HepG2 (cell line): ENCODE data around the gene ZFAND2B. TPM values are rescaled to one million over a fixed set of nuclear protein-coding genes. Genes with fewer than 3 reads are reported as not detected.
A peak's percentile ranks its signal among the peaks of the same experiment; 100 is the strongest.

Source experiments
- ATAC-seq: fragments of 200-7000 bp; cut with Tn5 transposase; 3 replicates; pipeline ENCODE4 v1.9.1; 2020; ENCODE audit warnings: mild to moderate bottlenecking, moderate library complexity
- BruUV-seq: library from RNA; stranded (reverse); fragments of 400-500 nt; replicated peaks from 2 replicates; lab custom pipeline; 2021; lab: Mats Ljungman, UMichigan
- CTCF ChIA-PET: fragments of 300-600 bp; formaldehyde crosslinking; extraction: SDS; loops from one replicate; lab custom pipeline; 2021; ENCODE audit warnings: low total read pairs, inconsistent platforms, low intra/inter-chr PET ratio; lab: Yijun Ruan, JAX
- POLR2A ChIA-PET: fragments of 350-600 bp; sonication (Branson Sonifier 250); formaldehyde crosslinking; loops from one replicate; lab custom pipeline; 2020; ENCODE audit warnings: antibody characterized with exemption, inconsistent platforms; lab: Yijun Ruan, JAX
- DNase-seq: peaks from one replicate; pipeline ENCODE4 v3.0.0-alpha.2; 2015; ENCODE audit warnings: low spot score
- FAIRE-seq: peaks from 3 replicates; lab custom pipeline; 2011; peaks lifted over from hg19 to GRCh38; lab: Jason Lieb, UNC
- H2AFZ ChIP-seq: one replicate; pipeline ENCODE4 v1.6.1; 2011; ENCODE audit warnings: low read length, inconsistent platforms
- H3K27ac ChIP-seq: fragments of 300-600 bp; 3 replicates; pipeline ENCODE4 v1.8.0; 2011; ENCODE audit warnings: mixed run types, mild to moderate bottlenecking, mixed read lengths, low read length, inconsistent platforms; ENCODE audit not compliant: insufficient read depth; ENCODE audit errors: extremely low read length
- H3K27me3 ChIP-seq, 2 experiments: fragments of 200-600 bp in 1 of 2; 2 replicates in 1 of 2; 3 replicates in 1 of 2; pipeline versions ENCODE4 v1.6.0 to v1.8.0; 2011; ENCODE audit warnings: low read length in 2 of 2, mild to moderate bottlenecking in 2 of 2, moderate library complexity in 2 of 2, inconsistent platforms in 1 of 2; ENCODE audit not compliant: insufficient read depth in 2 of 2, control insufficient read depth in 1 of 2
- H3K36me3 ChIP-seq, 2 experiments: fragments of 200-600 bp in 1 of 2; replicated peaks in 1 of 2; 2 replicates in 1 of 2; 3 replicates in 1 of 2; pipeline versions ENCODE4 v1.5.1 to v1.8.0; 2011; ENCODE audit warnings: low read length in 2 of 2, inconsistent platforms in 1 of 2; ENCODE audit not compliant: insufficient read depth in 2 of 2, control insufficient read depth in 1 of 2
- H3K4me1 ChIP-seq: 2 replicates; pipeline ENCODE4 v1.5.1; 2012; ENCODE audit warnings: low read length, inconsistent platforms; ENCODE audit not compliant: insufficient read depth
- H3K4me2 ChIP-seq: 2 replicates; pipeline ENCODE4 v1.6.0; 2011; ENCODE audit warnings: low read depth, low read length, inconsistent platforms
- H3K4me3 ChIP-seq, 3 experiments: fragments of 200-600 bp in 1 of 3; sonication (generic), shearing (Covaris generic) in 1 of 3; replicated peaks in 1 of 3; 2 replicates each; pipeline ENCODE4 v1.5.1; 2011 to 2016; ENCODE audit warnings: low read length in 3 of 3, inconsistent platforms in 2 of 3, low read depth in 2 of 3, mild to moderate bottlenecking in 2 of 3, control low read depth in 1 of 3, mixed read lengths in 1 of 3; ENCODE audit not compliant: insufficient read depth in 1 of 3
- H3K79me2 ChIP-seq: one replicate; pipeline ENCODE4 v1.6.1; 2011; ENCODE audit warnings: low read length, inconsistent platforms; ENCODE audit not compliant: insufficient read depth
- H3K9ac ChIP-seq: 2 replicates; pipeline ENCODE4 v1.6.0; 2011; ENCODE audit warnings: mild to moderate bottlenecking, low read depth, low read length, inconsistent platforms; ENCODE audit not compliant: insufficient read depth
- H3K9me3 ChIP-seq: 2 replicates; pipeline ENCODE4 v1.5.1; 2012; ENCODE audit warnings: mild to moderate bottlenecking, low read length
- H4K20me1 ChIP-seq: 2 replicates; pipeline ENCODE4 v1.6.0; 2011; ENCODE audit warnings: inconsistent platforms, mild to moderate bottlenecking, low read length, moderate library complexity; ENCODE audit not compliant: insufficient read depth
- AKAP8 ChIP-seq: sonication (generic); formaldehyde crosslinking; IDR thresholded peaks from 2 replicates; pipeline ENCODE4 v1.5.1; 2020; ENCODE audit warnings: mild to moderate bottlenecking, missing genetic modification reagents
- CC2D1A ChIP-seq: sonication (generic); formaldehyde crosslinking; IDR thresholded peaks from 2 replicates; pipeline ENCODE4 v1.8.1; 2023; ENCODE audit warnings: mild to moderate bottlenecking, missing genetic modification reagents
- FOXM1 ChIP-seq: sonication (generic); formaldehyde crosslinking; IDR thresholded peaks from 2 replicates; pipeline ENCODE4 v1.5.0; 2020; ENCODE audit warnings: missing genetic modification reagents
- HNRNPL ChIP-seq: fragments of 200-400 bp; formaldehyde crosslinking; IDR thresholded peaks from 2 replicates; pipeline ENCODE4 v1.6.1; 2017; ENCODE audit warnings: mild to moderate bottlenecking, low read depth, low read length
- HOXA9 ChIP-seq: sonication (generic); formaldehyde crosslinking; IDR thresholded peaks from 2 replicates; pipeline ENCODE4 v1.8.1; 2022; ENCODE audit warnings: missing genetic modification reagents, mild to moderate bottlenecking, moderate library complexity, borderline replicate concordance
- ISL2 ChIP-seq: sonication (generic); formaldehyde crosslinking; IDR thresholded peaks from 2 replicates; pipeline ENCODE4 v1.5.0; 2020; ENCODE audit warnings: missing genetic modification reagents
- RARA ChIP-seq: IDR thresholded peaks from 2 replicates; pipeline ENCODE4 v1.6.1; 2016; ENCODE audit warnings: missing genetic modification reagents, missing compliant biosample characterization
- YY1 ChIP-seq: IDR thresholded peaks from 2 replicates; pipeline ENCODE4 v1.6.1; 2011; ENCODE audit warnings: low read length, low read depth, moderate library complexity, mild to moderate bottlenecking; ENCODE audit not compliant: insufficient read depth, insufficient replicate concordance
- ZNF138 ChIP-seq: sonication (generic); formaldehyde crosslinking; IDR thresholded peaks from 2 replicates; pipeline ENCODE4 v1.5.0; 2020; ENCODE audit warnings: mild to moderate bottlenecking, low read depth, missing genetic modification reagents
- ZNF607 ChIP-seq: sonication (generic); formaldehyde crosslinking; IDR thresholded peaks from 2 replicates; pipeline ENCODE4 v1.5.1; 2020; ENCODE audit warnings: missing genetic modification reagents, mild to moderate bottlenecking, borderline replicate concordance
- WGBS: methylation state at CpG from one replicate; pipeline ENCODE4 v1.1.6; 2017; ENCODE audit warnings: low lambda C conversion rate; 5-methylcytosine and 5-hydroxymethylcytosine counted together
- in situ Hi-C: cut with HindIII; loops from 2 replicates; pipeline ENCODE4 v1.10.0; 2017; ENCODE audit warnings: low pct_unique_long_range_greater_than_20kb; ENCODE audit not compliant: extremely low pct_ligation_motif_present
- intact Hi-C: fragments of 100-400 bp; cut with micrococcal nuclease; formaldehyde crosslinking; loops from one replicate; pipeline ENCODE4 v1.10.0; 2022; ENCODE audit not compliant: unreplicated experiment
- polyA plus RNA-seq, 8 experiments: library from polyadenylated mRNA; depleted of rRNA in 3 of 8; stranded (reverse) in 7 of 8; unstranded in 1 of 8; fragments of >200 nt; fragmentation: Illumina TruSeq in 4 of 8; extraction: Trizol in 4 of 8; gene quantifications; 2 replicates each; pipeline versions ENCODE4 v1.2.1 to v1.2.3, GENCODE V29; 2011 to 2016; ENCODE audit warnings: low read depth in 4 of 8, missing spikeins in 1 of 8, mixed read lengths in 1 of 8; ENCODE audit not compliant: insufficient read depth in 1 of 8
- total RNA-seq, 5 experiments: library from RNA; depleted of rRNA; stranded (reverse); fragments of >200 nt; fragmentation: Illumina TruSeq; extraction: Trizol; gene quantifications; 2 replicates each; pipeline ENCODE4 v1.2.3, GENCODE V29; 2016; ENCODE audit warnings: low read depth in 1 of 5
- TF ChIP-seq, protein P1 (sequence below): sonication (generic); formaldehyde crosslinking; IDR thresholded peaks from 2 replicates; pipeline ENCODE4 v1.5.1; 2020; ENCODE audit warnings: mild to moderate bottlenecking, moderate library complexity, missing genetic modification reagents
- TF ChIP-seq, protein P2 (sequence below): sonication (generic); formaldehyde crosslinking; IDR thresholded peaks from 2 replicates; pipeline ENCODE4 v1.8.0; 2022; ENCODE audit warnings: missing genetic modification reagents, low read depth, mild to moderate bottlenecking, borderline replicate concordance
- TF ChIP-seq, protein P3 (sequence below): sonication (generic); formaldehyde crosslinking; IDR thresholded peaks from 2 replicates; pipeline ENCODE4 v1.8.1; 2022; ENCODE audit warnings: low read depth, mild to moderate bottlenecking, missing genetic modification reagents
- TF ChIP-seq, protein P4 (sequence below): sonication (generic); formaldehyde crosslinking; IDR thresholded peaks from 2 replicates; pipeline ENCODE4 v1.8.0; 2022; ENCODE audit warnings: mild to moderate bottlenecking, missing genetic modification reagents, moderate library complexity

ZFAND2B gene
- total and polyA plus RNA-seq, 2 of the 13 experiments (the other 11 are each of a cell fraction or from before 2014, with no cell fraction given), result 53.3 to 115 TPM

DNA sequence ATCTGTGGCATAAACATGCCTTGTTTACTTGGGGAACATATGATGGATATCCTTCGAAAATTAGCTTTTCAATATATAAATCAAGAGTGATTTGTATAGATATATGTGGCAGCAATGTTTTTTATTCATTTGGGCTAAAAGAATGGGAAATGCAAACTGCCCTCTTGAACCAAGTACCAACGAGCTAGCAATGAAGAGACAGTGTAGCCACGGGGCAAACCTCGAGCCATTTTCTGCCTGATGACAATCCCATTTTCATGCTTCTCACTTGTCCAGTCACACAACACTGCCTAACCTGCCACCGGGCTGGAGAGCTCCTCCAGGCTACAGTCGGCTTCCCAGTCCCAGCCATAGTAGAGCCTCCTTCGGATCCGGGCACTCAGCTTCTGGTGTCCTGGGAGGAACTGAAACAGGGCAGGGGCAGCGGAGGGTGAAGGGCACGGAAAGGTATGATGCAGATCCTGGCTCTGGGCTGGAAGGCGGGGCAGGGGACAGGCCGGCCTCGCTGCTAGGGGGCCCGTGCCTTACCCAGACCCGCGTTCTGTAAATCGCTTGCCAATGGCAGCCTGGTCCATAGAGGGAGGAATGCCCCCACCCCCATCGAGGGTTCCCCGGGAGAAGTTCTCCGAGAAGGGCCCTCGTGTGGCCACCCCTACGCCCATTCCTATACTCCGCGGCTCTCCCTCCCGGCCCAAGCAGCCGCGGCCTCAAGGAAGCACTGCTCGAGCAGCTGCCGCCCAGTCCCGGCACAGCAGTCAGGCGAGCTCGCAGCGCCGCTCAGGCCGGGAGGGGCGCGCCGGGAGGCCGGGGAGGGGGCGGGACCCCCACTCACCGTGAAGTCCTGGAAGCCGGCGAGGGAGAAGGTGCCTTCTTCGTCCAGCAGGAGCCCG is 30.4 kb upstream of the ZFAND2B start (continued):
- TF ChIP-seq HNRNPL, result peak; percentile 82; the same call in 1 of the 2 replicates
- TF ChIP-seq, protein P1, sequence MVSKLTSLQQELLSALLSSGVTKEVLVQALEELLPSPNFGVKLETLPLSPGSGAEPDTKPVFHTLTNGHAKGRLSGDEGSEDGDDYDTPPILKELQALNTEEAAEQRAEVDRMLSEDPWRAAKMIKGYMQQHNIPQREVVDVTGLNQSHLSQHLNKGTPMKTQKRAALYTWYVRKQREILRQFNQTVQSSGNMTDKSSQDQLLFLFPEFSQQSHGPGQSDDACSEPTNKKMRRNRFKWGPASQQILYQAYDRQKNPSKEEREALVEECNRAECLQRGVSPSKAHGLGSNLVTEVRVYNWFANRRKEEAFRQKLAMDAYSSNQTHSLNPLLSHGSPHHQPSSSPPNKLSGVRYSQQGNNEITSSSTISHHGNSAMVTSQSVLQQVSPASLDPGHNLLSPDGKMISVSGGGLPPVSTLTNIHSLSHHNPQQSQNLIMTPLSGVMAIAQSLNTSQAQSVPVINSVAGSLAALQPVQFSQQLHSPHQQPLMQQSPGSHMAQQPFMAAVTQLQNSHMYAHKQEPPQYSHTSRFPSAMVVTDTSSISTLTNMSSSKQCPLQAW, result peak; percentile 59; the same call in 1 of the 2 replicates
- 0 out of 2 replicates have a peak, but pooled peaks have one; percentile 6 for TF ChIP-seq AKAP8 (CRISPR knock-in tag)
- TF ChIP-seq RARA (CRISPR knock-in tag), result 0 out of 2 replicates have a peak, but pooled peaks have one; percentile 2
- TF ChIP-seq, protein P2, sequence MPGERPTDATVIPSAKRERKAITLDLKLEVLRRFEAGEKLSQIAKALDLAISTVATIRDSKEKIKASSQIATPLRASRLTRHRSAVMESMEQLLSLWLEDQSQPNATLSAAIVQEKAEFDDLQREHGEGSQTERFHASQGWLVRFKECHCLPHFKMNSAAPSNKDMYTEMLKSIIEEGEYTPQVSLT (CRISPR knock-in tag), result no peak

DNA sequence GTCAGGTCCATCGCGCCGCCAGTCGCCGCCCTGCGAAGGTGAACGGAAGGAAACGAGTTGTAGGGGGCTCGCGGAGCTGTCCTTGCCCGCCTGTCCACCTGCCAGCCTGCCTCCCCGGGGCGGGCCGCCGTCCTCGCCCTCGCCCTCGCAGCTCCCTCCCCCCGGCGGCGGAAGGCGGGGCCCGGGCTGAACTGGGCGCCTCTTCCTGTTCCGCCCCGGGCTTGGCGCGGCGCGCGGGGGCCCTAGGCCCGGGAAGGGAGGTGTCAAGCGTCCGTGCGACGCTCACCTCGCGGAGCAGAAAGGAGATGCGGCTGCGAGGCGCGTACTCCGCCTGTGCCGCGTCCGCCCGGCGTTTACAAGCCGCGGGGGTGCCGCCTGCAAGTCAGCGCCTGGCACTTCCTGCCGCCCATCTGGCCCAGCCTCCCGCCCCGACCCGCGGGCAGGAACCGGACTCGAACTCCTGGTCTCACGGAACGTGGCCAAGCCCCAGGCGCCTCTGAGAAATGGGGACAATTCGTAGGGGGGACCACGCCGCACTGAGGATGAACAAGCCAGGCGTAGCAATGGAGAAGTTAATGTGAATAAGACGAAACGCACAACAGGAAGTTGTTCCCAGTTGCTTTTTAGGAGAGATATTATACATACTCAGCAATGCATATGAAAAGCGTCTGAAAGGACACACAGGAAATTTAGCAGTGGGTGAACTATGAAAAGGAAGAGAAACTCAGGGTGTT is 29.6 kb upstream of the ZFAND2B start, which contains the start of gene CNPPD1:
CNPPD1 (minus strand) TSS at position 108 of the 734 bp plus-strand sequence; CDS start at position 11, 97 bp downstream.
- H3K4me2 ChIP-seq, result peak within 1 kb of the TSS; percentile 100
- CTCF ChIA-PET, result no interaction called here
- ATAC-seq (peak; percentile 87), DNase-seq (peak; percentile 82), FAIRE-seq (peak; percentile 40)
- H3K27ac ChIP-seq, result peak within 1 kb of the TSS; percentile 90
- no peak within 1 kb of the TSS for H2AFZ ChIP-seq
- POLR2A ChIA-PET, result interaction anchor here (0.7 to 10.4 kb wide), 31 partner anchors 8 to 518 kb away, joined by 3 to 227 read pairs (median 11); partner anchors contain the start of genes ABCB6, ANKZF1, ATG9A and BCS1L
- TSS peak; percentile 28 for BruUV-seq
- peak within 1 kb of the TSS; percentile 62 to 79 (median 72) for H3K4me3 ChIP-seq
- WGBS, result under 1% methylated on average over 42 of the region's 69 CpGs
- intact Hi-C loops (loop anchor here (1.0 to 2.0 kb wide), 4 partner anchors 17 to 122 kb away; partner anchors contain the start of genes ABCB6 and NHEJ1), in situ Hi-C loops (no loop called here)
- peak within 1 kb of the TSS; percentile 82 for H3K9ac ChIP-seq
- H3K79me2 ChIP-seq, result peaks cover 26% of the 10 kb centered on the region
- H4K20me1 ChIP-seq, result no peaks in the 10 kb centered on the region
- no peaks in the 10 kb centered on the region; a peak in 1 of 5 replicates for H3K27me3 ChIP-seq
- H3K4me1 ChIP-seq, result peaks cover 37% of the 10 kb centered on the region
- H3K9me3 ChIP-seq, result no peaks in the 10 kb centered on the region
- peaks cover 29 to 49% of the 10 kb centered on the region in 2 experiments for H3K36me3 ChIP-seq
- peak; percentile 98 for TF ChIP-seq ZNF138
- TF ChIP-seq YY1, result peak; percentile 57
- peak; percentile 83 for TF ChIP-seq ISL2 (CRISPR knock-in tag)
- TF ChIP-seq, protein P3, sequence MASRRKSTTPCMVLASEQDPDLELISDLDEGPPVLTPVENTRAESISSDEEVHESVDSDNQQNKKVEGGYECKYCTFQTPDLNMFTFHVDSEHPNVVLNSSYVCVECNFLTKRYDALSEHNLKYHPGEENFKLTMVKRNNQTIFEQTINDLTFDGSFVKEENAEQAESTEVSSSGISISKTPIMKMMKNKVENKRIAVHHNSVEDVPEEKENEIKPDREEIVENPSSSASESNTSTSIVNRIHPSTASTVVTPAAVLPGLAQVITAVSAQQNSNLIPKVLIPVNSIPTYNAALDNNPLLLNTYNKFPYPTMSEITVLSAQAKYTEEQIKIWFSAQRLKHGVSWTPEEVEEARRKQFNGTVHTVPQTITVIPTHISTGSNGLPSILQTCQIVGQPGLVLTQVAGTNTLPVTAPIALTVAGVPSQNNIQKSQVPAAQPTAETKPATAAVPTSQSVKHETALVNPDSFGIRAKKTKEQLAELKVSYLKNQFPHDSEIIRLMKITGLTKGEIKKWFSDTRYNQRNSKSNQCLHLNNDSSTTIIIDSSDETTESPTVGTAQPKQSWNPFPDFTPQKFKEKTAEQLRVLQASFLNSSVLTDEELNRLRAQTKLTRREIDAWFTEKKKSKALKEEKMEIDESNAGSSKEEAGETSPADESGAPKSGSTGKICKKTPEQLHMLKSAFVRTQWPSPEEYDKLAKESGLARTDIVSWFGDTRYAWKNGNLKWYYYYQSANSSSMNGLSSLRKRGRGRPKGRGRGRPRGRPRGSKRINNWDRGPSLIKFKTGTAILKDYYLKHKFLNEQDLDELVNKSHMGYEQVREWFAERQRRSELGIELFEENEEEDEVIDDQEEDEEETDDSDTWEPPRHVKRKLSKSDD, result peak; percentile 59; the same call in 1 of the 2 replicates
- peak; percentile 98 for TF ChIP-seq ZNF607 (CRISPR knock-in tag)
- no peak for TF ChIP-seq FOXM1
- peak; percentile 98 for TF ChIP-seq HOXA9 (CRISPR knock-in tag)
- TF ChIP-seq, protein P4, sequence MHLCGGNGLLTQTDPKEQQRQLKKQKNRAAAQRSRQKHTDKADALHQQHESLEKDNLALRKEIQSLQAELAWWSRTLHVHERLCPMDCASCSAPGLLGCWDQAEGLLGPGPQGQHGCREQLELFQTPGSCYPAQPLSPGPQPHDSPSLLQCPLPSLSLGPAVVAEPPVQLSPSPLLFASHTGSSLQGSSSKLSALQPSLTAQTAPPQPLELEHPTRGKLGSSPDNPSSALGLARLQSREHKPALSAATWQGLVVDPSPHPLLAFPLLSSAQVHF (CRISPR knock-in tag), result peak; percentile 99
- no peak for TF ChIP-seq CC2D1A (CRISPR knock-in tag)
